ENCODE results near the gene SMIM20. TPM values are rescaled to one million over a fixed set of nuclear protein-coding genes. Genes with fewer than 3 reads are reported as not detected.

The SMIM20 gene
- total RNA-seq, 1 experiment from 2014 or later: 27.0 TPM

- H3K4me2 ChIP-seq (ENCODE audit: low read length): no peak overlapping the region
- no peaks in the 10 kb centered on the region for H3K27me3 ChIP-seq (ENCODE audit: low read length)
- H3K9me3 ChIP-seq (ENCODE audit: low read length): no peaks in the 10 kb centered on the region
- no peaks in the 10 kb centered on the region for H3K9me2 ChIP-seq (replicated peaks; ENCODE audit: low read length)
- ChIA-PET POLR2A (ENCODE audit: unreplicated experiment) (no interaction called here), CTCF (interaction anchor here (0.6 kb wide), 1 partner anchor 24 kb away, joined by 4 read pairs; no protein-coding TSS in a partner anchor)
- H3K9ac ChIP-seq (ENCODE audit: low read length): no peak overlapping the region
- ATAC-seq: no peak
- no peak overlapping the region for H3K4me3 ChIP-seq (ENCODE audit: low read length)
- TF ChIP-seq EZH2phosphoT487 (IDR thresholded peaks at IDR 0.05; ENCODE audit: borderline replicate concordance, low read length) (no peak), CTCF (conservative IDR thresholded peaks at IDR 0.05; ENCODE audit: low read depth, low read length) (no peak), EZH2 (IDR thresholded peaks at IDR 0.05; ENCODE audit: low read length, unreplicated experiment) (no peak)
- H3K36me3 ChIP-seq (ENCODE audit: low read depth, low read length): no peaks in the 10 kb centered on the region; the same call in 1 of the 2 replicates
- no peaks in the 10 kb centered on the region for H3K4me1 ChIP-seq (ENCODE audit: insufficient read depth, low read length)
- no peaks in the 10 kb centered on the region for H3K79me2 ChIP-seq (ENCODE audit: low read length)
- no peaks in the 10 kb centered on the region for H3F3A ChIP-seq (ENCODE audit: low read length, unreplicated experiment)
- no peak overlapping the region for H2AFZ ChIP-seq (ENCODE audit: low read length)
- no peak for DNase-seq
- no peaks in the 10 kb centered on the region for H4K20me1 ChIP-seq (ENCODE audit: low read length)
- intact Hi-C loops (cut with micrococcal nuclease): no loop called here
- no TSS peak for BruUV-seq (replicated peaks)
- no peak overlapping the region for H3K27ac ChIP-seq (ENCODE audit: low read length)
Measured at GRCh38 chr4:25929298-25929686, 15.3 kb downstream of the SMIM20 start.

- ATAC-seq: no peak
- no peak overlapping the region for H2AFZ ChIP-seq (ENCODE audit: low read length)
- TF ChIP-seq EZH2phosphoT487 (IDR thresholded peaks at IDR 0.05; ENCODE audit: borderline replicate concordance, low read length) (no peak), EZH2 (IDR thresholded peaks at IDR 0.05; ENCODE audit: low read length, unreplicated experiment) (no peak), CTCF (conservative IDR thresholded peaks at IDR 0.05; ENCODE audit: low read depth, low read length) (no peak)
- H3K9me2 ChIP-seq (replicated peaks; ENCODE audit: low read length): no peaks in the 10 kb centered on the region
- no peaks in the 10 kb centered on the region; the same call in 1 of the 2 replicates for H3K36me3 ChIP-seq (ENCODE audit: low read depth, low read length)
- no peaks in the 10 kb centered on the region for H3K27me3 ChIP-seq (ENCODE audit: low read length)
- no peak overlapping the region for H3K27ac ChIP-seq (ENCODE audit: low read length)
- no peaks in the 10 kb centered on the region for H3F3A ChIP-seq (ENCODE audit: low read length, unreplicated experiment)
- no peak for DNase-seq
- no TSS peak for BruUV-seq (replicated peaks)
- H4K20me1 ChIP-seq (ENCODE audit: low read length): no peaks in the 10 kb centered on the region
- CTCF ChIA-PET: no interaction called here
- POLR2A ChIA-PET (ENCODE audit: unreplicated experiment): no interaction called here
- H3K4me1 ChIP-seq (ENCODE audit: insufficient read depth, low read length): no peaks in the 10 kb centered on the region
- H3K9me3 ChIP-seq (ENCODE audit: low read length): no peaks in the 10 kb centered on the region
- intact Hi-C loops (cut with micrococcal nuclease): no loop called here
- H3K4me3 ChIP-seq (ENCODE audit: low read length): no peak overlapping the region
- H3K4me2 ChIP-seq (ENCODE audit: low read length): no peak overlapping the region
- H3K79me2 ChIP-seq (ENCODE audit: low read length): no peaks in the 10 kb centered on the region
- H3K9ac ChIP-seq (ENCODE audit: low read length): no peak overlapping the region
Measured at GRCh38 chr4:25930731-25931354, 16.8 kb downstream of the SMIM20 start.

GRCh38 chr4:25936696-25937095 is 22.7 kb downstream of the SMIM20 start:
- BruUV-seq (replicated peaks): no TSS peak
- H3K4me2 ChIP-seq (ENCODE audit: low read length): no peak overlapping the region
- no peaks in the 10 kb centered on the region for H3K4me1 ChIP-seq (ENCODE audit: insufficient read depth, low read length)
- no peak overlapping the region for H2AFZ ChIP-seq (ENCODE audit: low read length)
- no peaks in the 10 kb centered on the region for H4K20me1 ChIP-seq (ENCODE audit: low read length)
- CTCF ChIA-PET: no interaction called here
- no peak for ATAC-seq
- no peaks in the 10 kb centered on the region for H3K27me3 ChIP-seq (ENCODE audit: low read length)
- no peak for TF ChIP-seq EZH2phosphoT487 (IDR thresholded peaks at IDR 0.05; ENCODE audit: borderline replicate concordance, low read length)
- no peak for TF ChIP-seq CTCF (conservative IDR thresholded peaks at IDR 0.05; ENCODE audit: low read depth, low read length)
- TF ChIP-seq EZH2 (IDR thresholded peaks at IDR 0.05; ENCODE audit: low read length, unreplicated experiment): no peak
- no peaks in the 10 kb centered on the region for H3K9me3 ChIP-seq (ENCODE audit: low read length)
- H3K79me2 ChIP-seq (ENCODE audit: low read length): no peaks in the 10 kb centered on the region
- intact Hi-C loops (cut with micrococcal nuclease): no loop called here
- no peaks in the 10 kb centered on the region for H3K9me2 ChIP-seq (replicated peaks; ENCODE audit: low read length)
- no peaks in the 10 kb centered on the region for H3K36me3 ChIP-seq (ENCODE audit: low read depth, low read length)
- H3K27ac ChIP-seq (ENCODE audit: low read length): no peak overlapping the region
- H3F3A ChIP-seq (ENCODE audit: low read length, unreplicated experiment): no peaks in the 10 kb centered on the region
- no peak for DNase-seq
- H3K9ac ChIP-seq (ENCODE audit: low read length): no peak overlapping the region
- POLR2A ChIA-PET (ENCODE audit: unreplicated experiment): no interaction called here
- no peak overlapping the region for H3K4me3 ChIP-seq (ENCODE audit: low read length)
